ENCODE measurements around the gene HSP90AB1. TPM values are rescaled to one million over a fixed set of nuclear protein-coding genes. Genes with fewer than 3 reads are reported as not detected.

HSP90AB1 gene
- total and polyA plus RNA-seq, 9 of the 15 experiments (the other 6 are each of a cell fraction or from before 2014, with no cell fraction given), result 1,780 to 3,358 (median 2,262) TPM

DNA sequence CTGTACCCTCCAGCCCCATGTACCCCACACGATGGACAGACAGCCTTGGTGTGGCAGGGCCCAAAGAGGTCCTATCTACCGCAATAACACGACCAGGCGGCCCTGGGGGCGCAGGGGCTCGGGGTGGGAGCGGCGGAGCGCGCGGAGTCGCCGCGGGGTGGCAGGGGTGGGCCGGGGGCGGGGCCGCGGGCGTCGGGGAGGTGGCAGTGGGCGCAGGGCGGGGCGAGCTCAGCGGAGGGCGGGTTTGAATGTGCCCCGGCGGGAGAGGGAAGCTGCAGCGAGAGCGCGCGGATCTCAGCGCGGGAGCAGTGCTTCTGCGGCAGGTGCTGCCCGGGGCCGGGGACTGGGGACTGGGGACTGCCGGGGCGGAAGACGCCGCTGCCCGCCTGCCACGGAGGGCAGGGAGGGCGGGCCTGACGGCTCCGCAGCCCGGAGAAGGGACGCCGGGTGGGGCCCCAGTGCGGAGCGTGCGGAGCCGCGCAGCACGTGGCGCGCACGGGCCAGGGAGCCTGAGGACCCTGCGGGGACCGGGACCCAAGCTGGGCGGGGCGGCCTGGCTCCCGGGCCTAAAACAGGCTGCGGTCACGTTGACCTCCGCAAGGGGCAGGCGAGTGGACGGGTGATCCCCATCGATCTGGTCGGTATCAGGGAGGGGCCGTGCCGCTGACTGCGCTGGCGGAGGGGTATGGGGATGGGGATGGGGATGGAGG, 23.4 kb upstream of the HSP90AB1 start, which contains the start of gene SLC29A1 (continued):
- TF ChIP-seq, protein P1, sequence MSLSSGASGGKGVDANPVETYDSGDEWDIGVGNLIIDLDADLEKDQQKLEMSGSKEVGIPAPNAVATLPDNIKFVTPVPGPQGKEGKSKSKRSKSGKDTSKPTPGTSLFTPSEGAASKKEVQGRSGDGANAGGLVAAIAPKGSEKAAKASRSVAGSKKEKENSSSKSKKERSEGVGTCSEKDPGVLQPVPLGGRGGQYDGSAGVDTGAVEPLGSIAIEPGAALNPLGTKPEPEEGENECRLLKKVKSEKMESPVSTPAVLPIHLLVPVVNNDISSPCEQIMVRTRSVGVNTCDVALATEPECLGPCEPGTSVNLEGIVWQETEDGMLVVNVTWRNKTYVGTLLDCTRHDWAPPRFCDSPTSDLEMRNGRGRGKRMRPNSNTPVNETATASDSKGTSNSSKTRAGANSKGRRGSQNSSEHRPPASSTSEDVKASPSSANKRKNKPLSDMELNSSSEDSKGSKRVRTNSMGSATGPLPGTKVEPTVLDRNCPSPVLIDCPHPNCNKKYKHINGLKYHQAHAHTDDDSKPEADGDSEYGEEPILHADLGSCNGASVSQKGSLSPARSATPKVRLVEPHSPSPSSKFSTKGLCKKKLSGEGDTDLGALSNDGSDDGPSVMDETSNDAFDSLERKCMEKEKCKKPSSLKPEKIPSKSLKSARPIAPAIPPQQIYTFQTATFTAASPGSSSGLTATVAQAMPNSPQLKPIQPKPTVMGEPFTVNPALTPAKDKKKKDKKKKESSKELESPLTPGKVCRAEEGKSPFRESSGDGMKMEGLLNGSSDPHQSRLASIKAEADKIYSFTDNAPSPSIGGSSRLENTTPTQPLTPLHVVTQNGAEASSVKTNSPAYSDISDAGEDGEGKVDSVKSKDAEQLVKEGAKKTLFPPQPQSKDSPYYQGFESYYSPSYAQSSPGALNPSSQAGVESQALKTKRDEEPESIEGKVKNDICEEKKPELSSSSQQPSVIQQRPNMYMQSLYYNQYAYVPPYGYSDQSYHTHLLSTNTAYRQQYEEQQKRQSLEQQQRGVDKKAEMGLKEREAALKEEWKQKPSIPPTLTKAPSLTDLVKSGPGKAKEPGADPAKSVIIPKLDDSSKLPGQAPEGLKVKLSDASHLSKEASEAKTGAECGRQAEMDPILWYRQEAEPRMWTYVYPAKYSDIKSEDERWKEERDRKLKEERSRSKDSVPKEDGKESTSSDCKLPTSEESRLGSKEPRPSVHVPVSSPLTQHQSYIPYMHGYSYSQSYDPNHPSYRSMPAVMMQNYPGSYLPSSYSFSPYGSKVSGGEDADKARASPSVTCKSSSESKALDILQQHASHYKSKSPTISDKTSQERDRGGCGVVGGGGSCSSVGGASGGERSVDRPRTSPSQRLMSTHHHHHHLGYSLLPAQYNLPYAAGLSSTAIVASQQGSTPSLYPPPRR (CRISPR knock-in tag; IDR thresholded peaks at IDR 0.05; ENCODE audit: borderline replicate concordance), result no peak
- TF ChIP-seq HNRNPK (IDR thresholded peaks at IDR 0.05; ENCODE audit: low read depth, low read length, poor library complexity, severe bottlenecking) (no peak), PHF20 (IDR thresholded peaks at IDR 0.05; ENCODE audit: partially characterized antibody) (peak; percentile 26), TEAD2 (tag; IDR thresholded peaks at IDR 0.05) (no peak), FOSL1 (tag; conservative IDR thresholded peaks at IDR 0.05) (0 out of 2 replicates have a peak, but pooled peaks have one; percentile 19), ARID2 (IDR thresholded peaks at IDR 0.05) (no peak), SLC30A9 (CRISPR knock-in tag; IDR thresholded peaks at IDR 0.05) (no peak), ZNF239 (CRISPR knock-in tag; IDR thresholded peaks at IDR 0.05) (no peak), ILK (tag; IDR thresholded peaks at IDR 0.05; ENCODE audit: borderline replicate concordance, low read depth) (no peak), ZNF507 (tag; conservative IDR thresholded peaks at IDR 0.05) (no peak), OTX1 (CRISPR knock-in tag; IDR thresholded peaks at IDR 0.05) (no peak)
- TF ChIP-seq, protein P2, sequence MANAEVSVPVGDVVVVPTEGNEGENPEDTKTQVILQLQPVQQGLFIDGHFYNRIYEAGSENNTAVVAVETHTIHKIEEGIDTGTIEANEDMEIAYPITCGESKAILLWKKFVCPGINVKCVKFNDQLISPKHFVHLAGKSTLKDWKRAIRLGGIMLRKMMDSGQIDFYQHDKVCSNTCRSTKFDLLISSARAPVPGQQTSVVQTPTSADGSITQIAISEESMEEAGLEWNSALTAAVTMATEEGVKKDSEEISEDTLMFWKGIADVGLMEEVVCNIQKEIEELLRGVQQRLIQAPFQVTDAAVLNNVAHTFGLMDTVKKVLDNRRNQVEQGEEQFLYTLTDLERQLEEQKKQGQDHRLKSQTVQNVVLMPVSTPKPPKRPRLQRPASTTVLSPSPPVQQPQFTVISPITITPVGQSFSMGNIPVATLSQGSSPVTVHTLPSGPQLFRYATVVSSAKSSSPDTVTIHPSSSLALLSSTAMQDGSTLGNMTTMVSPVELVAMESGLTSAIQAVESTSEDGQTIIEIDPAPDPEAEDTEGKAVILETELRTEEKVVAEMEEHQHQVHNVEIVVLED (CRISPR knock-in tag; IDR thresholded peaks at IDR 0.05), result peak; percentile 35; the same call in 1 of the 2 replicates
- TF ChIP-seq, protein P3, sequence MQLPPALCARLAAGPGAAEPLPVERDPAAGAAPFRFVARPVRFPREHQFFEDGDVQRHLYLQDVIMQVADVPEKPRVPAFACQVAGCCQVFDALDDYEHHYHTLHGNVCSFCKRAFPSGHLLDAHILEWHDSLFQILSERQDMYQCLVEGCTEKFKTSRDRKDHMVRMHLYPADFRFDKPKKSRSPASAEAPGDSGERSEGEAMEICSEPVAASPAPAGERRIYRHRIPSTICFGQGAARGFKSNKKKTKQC (CRISPR knock-in tag; IDR thresholded peaks at IDR 0.05), result peak; percentile 85; the same call in 1 of the 2 replicates
- TF ChIP-seq, protein P4, sequence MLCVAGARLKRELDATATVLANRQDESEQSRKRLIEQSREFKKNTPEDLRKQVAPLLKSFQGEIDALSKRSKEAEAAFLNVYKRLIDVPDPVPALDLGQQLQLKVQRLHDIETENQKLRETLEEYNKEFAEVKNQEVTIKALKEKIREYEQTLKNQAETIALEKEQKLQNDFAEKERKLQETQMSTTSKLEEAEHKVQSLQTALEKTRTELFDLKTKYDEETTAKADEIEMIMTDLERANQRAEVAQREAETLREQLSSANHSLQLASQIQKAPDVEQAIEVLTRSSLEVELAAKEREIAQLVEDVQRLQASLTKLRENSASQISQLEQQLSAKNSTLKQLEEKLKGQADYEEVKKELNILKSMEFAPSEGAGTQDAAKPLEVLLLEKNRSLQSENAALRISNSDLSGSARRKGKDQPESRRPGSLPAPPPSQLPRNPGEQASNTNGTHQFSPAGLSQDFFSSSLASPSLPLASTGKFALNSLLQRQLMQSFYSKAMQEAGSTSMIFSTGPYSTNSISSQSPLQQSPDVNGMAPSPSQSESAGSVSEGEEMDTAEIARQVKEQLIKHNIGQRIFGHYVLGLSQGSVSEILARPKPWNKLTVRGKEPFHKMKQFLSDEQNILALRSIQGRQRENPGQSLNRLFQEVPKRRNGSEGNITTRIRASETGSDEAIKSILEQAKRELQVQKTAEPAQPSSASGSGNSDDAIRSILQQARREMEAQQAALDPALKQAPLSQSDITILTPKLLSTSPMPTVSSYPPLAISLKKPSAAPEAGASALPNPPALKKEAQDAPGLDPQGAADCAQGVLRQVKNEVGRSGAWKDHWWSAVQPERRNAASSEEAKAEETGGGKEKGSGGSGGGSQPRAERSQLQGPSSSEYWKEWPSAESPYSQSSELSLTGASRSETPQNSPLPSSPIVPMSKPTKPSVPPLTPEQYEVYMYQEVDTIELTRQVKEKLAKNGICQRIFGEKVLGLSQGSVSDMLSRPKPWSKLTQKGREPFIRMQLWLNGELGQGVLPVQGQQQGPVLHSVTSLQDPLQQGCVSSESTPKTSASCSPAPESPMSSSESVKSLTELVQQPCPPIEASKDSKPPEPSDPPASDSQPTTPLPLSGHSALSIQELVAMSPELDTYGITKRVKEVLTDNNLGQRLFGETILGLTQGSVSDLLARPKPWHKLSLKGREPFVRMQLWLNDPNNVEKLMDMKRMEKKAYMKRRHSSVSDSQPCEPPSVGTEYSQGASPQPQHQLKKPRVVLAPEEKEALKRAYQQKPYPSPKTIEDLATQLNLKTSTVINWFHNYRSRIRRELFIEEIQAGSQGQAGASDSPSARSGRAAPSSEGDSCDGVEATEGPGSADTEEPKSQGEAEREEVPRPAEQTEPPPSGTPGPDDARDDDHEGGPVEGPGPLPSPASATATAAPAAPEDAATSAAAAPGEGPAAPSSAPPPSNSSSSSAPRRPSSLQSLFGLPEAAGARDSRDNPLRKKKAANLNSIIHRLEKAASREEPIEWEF (CRISPR knock-in tag; IDR thresholded peaks at IDR 0.05), result 0 out of 2 replicates have a peak, but pooled peaks have one; percentile 64

All from K562 (cell line).